Tibial nerve (tissue), 4 donors: Measurements from ENCODE around the gene TM4SF20. TPM values are rescaled to one million over a fixed set of nuclear protein-coding genes. Genes with fewer than 3 reads are reported as not detected.

Experiments
- DNase-seq, 2 donors: peaks; one replicate each; pipeline ENCODE4 v3.0.0-alpha.2; 2019; ENCODE audit warnings: low spot score in 2 of 2
- H3K27ac ChIP-seq, 4 donors: fragments of 200-600 bp; sonication (generic) in 3 of 4; one replicate each; pipeline ENCODE4 v1.5.1; 2017 to 2019; ENCODE audit warnings: mild to moderate bottlenecking in 1 of 4
- H3K27me3 ChIP-seq, 2 donors: fragments of 200-600 bp; sonication (generic) in 1 of 2; one replicate each; pipeline versions ENCODE4 v1.5.1 to v1.6.0; 2017 to 2019
- H3K36me3 ChIP-seq, 3 donors: fragments of 200-600 bp; sonication (generic); one replicate each; pipeline ENCODE4 v1.5.1; 2018 to 2019
- H3K4me1 ChIP-seq, 4 donors: fragments of 200-600 bp; sonication (generic) in 3 of 4; one replicate each; pipeline ENCODE4 v1.5.1; 2017 to 2019
- H3K4me3 ChIP-seq, 4 donors: fragments of 200-600 bp; sonication (generic) in 3 of 4; one replicate each; pipeline ENCODE4 v1.5.1; 2017 to 2019; ENCODE audit warnings: mild to moderate bottlenecking in 1 of 4, moderate library complexity in 1 of 4
- H3K9me3 ChIP-seq, 4 donors: fragments of 200-600 bp; sonication (generic) in 3 of 4; one replicate each; pipeline ENCODE4 v1.5.1; 2017 to 2019
- EP300 ChIP-seq, 2 donors: sonication (generic); formaldehyde crosslinking; IDR thresholded peaks; one replicate each; pipeline ENCODE4 v1.6.1; 2017; ENCODE audit warnings: antibody characterized with exemption in 2 of 2, mild to moderate bottlenecking in 1 of 2
- POLR2A ChIP-seq, 2 donors: fragments of 450-650 bp; IDR thresholded peaks; one replicate each; pipeline ENCODE4 v1.6.1; 2017; ENCODE audit warnings: antibody characterized with exemption in 2 of 2, mild to moderate bottlenecking in 2 of 2, moderate library complexity in 2 of 2
- WGBS, 2 donors: methylation state at CpG; one replicate each; pipeline ENCODE4 v1.1.5; 2018; 5-methylcytosine and 5-hydroxymethylcytosine counted together
- total RNA-seq, 4 donors: library from RNA; depleted of rRNA; stranded (reverse); fragments of >200 nt; gene quantifications; one replicate each; pipeline ENCODE4 v1.1.0, GENCODE V29; 2016
- TF ChIP-seq, protein P1 (sequence below), 5 experiments: fragments of 200-600 bp in 3 of 5; fragments of 450-650 bp in 2 of 5; sonication (generic) in 3 of 5; IDR thresholded peaks; one replicate each; pipeline ENCODE4 v1.5.1; 2016 to 2019; ENCODE audit warnings: antibody characterized with exemption in 5 of 5, mild to moderate bottlenecking in 3 of 5, moderate library complexity in 2 of 5

TM4SF20 gene
- total RNA-seq, 4 donors from 2014 or later: not detected

DNA sequence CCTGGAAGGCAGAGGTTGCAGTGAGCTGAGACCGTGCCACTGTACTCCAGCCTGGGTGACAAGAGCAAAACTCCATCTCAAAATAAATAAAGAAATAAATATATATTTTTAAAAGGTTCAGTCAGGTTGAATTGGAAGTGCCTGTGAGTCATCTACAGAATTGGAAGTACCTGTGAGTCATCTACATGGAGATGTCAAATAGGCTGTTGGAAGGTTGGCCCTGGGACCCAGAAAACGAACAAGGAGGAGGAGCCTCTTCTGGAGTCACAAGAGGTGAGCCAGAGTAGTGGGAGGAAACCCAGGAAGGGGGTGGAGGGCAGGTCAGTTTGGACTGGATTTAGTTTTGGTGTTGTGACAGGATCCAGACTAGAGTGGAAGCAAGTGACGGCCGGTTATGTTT, 23.9 kb upstream of the TM4SF20 start:
- 57 to 76% methylated on average over 4 of the region's 4 CpGs for WGBS, 2 donors
- Histone ChIP-seq H3K36me3 (no peaks in the 10 kb centered on the region), H3K27ac (no peak overlapping the region), H3K27me3 (no peaks in the 10 kb centered on the region), H3K4me3 (no peak overlapping the region), H3K9me3 (no peaks in the 10 kb centered on the region), H3K4me1 (peaks cover 0 to 20% (median 12%) of the 10 kb centered on the region in 4 donors)
- no peak for DNase-seq
- TF ChIP-seq, protein P1, sequence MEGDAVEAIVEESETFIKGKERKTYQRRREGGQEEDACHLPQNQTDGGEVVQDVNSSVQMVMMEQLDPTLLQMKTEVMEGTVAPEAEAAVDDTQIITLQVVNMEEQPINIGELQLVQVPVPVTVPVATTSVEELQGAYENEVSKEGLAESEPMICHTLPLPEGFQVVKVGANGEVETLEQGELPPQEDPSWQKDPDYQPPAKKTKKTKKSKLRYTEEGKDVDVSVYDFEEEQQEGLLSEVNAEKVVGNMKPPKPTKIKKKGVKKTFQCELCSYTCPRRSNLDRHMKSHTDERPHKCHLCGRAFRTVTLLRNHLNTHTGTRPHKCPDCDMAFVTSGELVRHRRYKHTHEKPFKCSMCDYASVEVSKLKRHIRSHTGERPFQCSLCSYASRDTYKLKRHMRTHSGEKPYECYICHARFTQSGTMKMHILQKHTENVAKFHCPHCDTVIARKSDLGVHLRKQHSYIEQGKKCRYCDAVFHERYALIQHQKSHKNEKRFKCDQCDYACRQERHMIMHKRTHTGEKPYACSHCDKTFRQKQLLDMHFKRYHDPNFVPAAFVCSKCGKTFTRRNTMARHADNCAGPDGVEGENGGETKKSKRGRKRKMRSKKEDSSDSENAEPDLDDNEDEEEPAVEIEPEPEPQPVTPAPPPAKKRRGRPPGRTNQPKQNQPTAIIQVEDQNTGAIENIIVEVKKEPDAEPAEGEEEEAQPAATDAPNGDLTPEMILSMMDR (IDR thresholded peaks at IDR 0.05): no peak
- TF ChIP-seq EP300 (IDR thresholded peaks at IDR 0.05): no peak
- no peak for TF ChIP-seq POLR2A (IDR thresholded peaks at IDR 0.05)

DNA sequence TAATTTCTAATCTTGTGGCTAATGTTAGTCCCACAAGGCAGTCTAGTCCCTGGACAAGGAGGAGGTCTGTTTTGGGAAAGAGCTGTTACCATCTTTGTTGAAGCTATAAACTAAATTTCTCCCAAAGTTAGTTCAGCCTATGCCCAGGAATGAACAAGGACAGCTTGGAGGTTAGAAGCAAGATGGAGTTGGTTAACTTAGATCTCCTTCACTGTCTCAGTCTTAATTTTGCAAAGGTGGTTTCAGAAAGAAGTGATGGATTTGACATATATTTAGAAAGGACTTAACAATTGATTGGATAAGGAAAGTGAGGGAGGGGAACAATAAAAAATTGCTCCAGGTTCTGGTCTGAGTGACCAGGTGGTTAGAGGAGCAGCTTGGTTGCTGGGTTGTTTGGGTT, 23.2 kb upstream of the TM4SF20 start:
- no peak overlapping the region for H3K27ac ChIP-seq

DNA sequence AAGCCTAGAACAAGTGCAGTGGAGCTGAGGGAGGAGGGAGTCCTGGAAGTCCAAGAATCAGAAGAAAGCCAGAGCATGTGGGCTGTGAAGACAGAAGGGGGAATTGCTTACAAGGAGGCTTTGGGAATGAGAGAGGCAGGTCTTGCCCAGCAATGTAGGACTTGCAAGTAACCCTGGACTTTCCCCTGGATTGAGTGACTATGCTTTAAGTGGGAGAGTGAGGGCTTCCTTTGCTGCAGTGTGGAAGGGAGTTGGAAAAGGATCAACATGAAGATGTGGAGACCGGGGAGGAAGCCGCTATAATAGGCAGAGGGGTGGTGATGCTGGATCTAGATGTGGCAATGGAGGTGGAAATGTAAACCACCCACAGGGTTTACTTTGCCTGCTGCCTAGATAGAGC, 22.4 kb upstream of the TM4SF20 start:
- Histone ChIP-seq H3K9me3 (no peaks in the 10 kb centered on the region), H3K4me3 (no peak overlapping the region), H3K4me1 (peaks cover 0 to 9% (median 5%) of the 10 kb centered on the region in 4 donors), H3K36me3 (no peaks in the 10 kb centered on the region), H3K27me3 (no peaks in the 10 kb centered on the region), H3K27ac (no peak overlapping the region)
- TF ChIP-seq EP300 (IDR thresholded peaks at IDR 0.05) (no peak), POLR2A (IDR thresholded peaks at IDR 0.05) (no peak)
- TF ChIP-seq, protein P1 (IDR thresholded peaks at IDR 0.05): no peak
- DNase-seq: no peak
- 81 to 91% methylated on average over 2 of the region's 2 CpGs for WGBS, 2 donors

More for the DNA sequence above, 23.2 kb upstream of the TM4SF20 start:
- DNase-seq: no peak
- H3K4me1 ChIP-seq: peaks cover 0 to 17% (median 12%) of the 10 kb centered on the region in 4 donors
- H3K36me3 ChIP-seq: no peaks in the 10 kb centered on the region
- TF ChIP-seq POLR2A (IDR thresholded peaks at IDR 0.05) (no peak), EP300 (IDR thresholded peaks at IDR 0.05) (no peak)
- TF ChIP-seq, protein P1 (IDR thresholded peaks at IDR 0.05): no peak
- H3K27me3 ChIP-seq: no peaks in the 10 kb centered on the region
- H3K4me3 ChIP-seq: no peak overlapping the region
- no peaks in the 10 kb centered on the region for H3K9me3 ChIP-seq

DNA sequence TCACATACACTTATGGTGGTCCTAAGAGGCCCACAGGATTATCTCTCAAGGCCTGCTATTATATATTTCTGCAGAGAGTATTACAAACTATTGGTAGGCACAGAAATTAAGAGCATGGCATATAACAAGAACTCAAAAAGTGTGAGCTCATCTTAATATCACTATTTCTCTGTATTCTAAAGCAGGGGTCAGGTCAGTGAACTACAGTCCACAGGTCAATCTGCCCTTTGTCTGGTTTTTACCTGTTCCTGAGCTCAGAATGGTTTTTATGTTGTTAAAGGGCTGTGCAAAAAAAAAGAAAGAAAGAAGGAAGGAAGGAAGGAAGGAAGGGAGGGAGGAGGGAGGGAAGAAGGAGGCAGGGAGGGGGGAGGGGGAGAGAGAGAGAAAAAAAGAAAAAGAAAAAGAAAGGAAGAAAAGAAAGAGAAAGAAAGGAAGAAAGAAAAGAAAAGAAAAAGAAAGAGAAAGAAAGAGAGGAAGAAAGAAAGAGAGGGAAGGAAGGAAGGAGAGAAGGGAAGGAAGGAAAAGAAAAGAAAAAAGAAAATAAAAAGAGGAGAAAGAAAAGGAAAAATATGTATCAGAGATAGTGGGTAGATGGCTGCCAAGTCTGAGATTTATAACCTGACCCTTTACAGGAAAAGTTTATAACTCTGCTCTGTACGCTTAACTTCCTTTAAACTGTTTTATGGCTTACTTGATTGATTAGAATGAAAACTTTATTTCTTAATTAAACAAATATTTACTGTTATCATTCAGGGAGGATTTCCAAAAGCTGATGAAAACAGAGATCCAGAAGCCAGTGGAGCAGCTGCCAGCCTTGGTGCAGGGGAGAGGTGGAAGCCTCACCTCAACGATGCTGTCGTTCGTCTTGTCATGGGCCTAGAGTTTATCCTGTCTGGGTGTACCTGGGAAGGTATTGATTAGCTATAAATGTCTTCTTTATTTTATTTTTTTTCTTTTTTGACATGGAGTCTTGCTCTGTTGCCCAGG, 19.9 kb upstream of the TM4SF20 start:
- WGBS, 2 donors: 66 to 77% methylated on average over 4 of the region's 4 CpGs
- no peaks in the 10 kb centered on the region for H3K36me3 ChIP-seq
- no peaks in the 10 kb centered on the region for H3K9me3 ChIP-seq
- no peak overlapping the region for H3K4me3 ChIP-seq
- TF ChIP-seq, protein P1 (IDR thresholded peaks at IDR 0.05): no peak
- H3K27me3 ChIP-seq: no peaks in the 10 kb centered on the region
- H3K27ac ChIP-seq: no peak overlapping the region
- H3K4me1 ChIP-seq: peaks cover 0 to 5% (median 0%) of the 10 kb centered on the region in 4 donors
- DNase-seq: no peak

DNA sequence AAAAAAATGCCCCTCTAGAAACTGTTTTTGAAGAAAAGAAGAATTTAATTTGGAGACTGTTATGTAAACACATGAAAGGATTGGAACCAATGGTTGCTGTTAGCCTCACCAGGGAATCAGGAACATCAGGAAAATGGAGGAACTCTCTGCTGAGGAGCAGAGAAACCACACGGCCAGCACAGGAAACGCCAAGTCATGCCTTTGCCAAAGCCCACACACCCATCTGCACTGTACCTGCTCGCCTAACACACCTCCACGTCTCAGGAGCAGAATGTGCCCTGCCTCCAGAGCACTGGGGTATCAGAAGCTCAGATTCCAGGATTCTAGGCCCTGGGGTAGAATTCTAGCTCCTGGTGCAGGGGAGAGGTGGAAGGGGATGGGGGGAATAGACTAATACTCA, 18.5 kb upstream of the TM4SF20 start:
- WGBS, 2 donors: 61 to 73% methylated on average over 4 of the region's 4 CpGs
- H3K9me3 ChIP-seq: no peaks in the 10 kb centered on the region

More for the DNA sequence above, 18.5 kb upstream of the TM4SF20 start:
- no peak overlapping the region for H3K27ac ChIP-seq
- peaks cover 0 to 16% (median 0%) of the 10 kb centered on the region in 4 donors for H3K4me1 ChIP-seq
- no peak overlapping the region for H3K4me3 ChIP-seq
- TF ChIP-seq EP300 (IDR thresholded peaks at IDR 0.05): no peak
- no peak for TF ChIP-seq POLR2A (IDR thresholded peaks at IDR 0.05)
- TF ChIP-seq, protein P1 (IDR thresholded peaks at IDR 0.05): no peak
- H3K27me3 ChIP-seq: no peaks in the 10 kb centered on the region
- H3K36me3 ChIP-seq: no peaks in the 10 kb centered on the region
- DNase-seq: no peak
